ENCODE data around the gene GLIS2.
A peak's percentile ranks its signal among the peaks of the same experiment; 100 is the strongest.
"Not testable (repeated sequence)": the region's sequence is repeated elsewhere in the genome, so short reads cannot be mapped to it uniquely, and the experiment has no call there.

Gene GLIS2

GRCh38 chr16:4334724-4335495 is 19.0 kb downstream of the GLIS2 start:
- no peak for DNase-seq (ENCODE audit: low spot score)

GRCh38 chr16:4336701-4337539 is 21.1 kb downstream of the GLIS2 start:
- DNase-seq (ENCODE audit: low spot score): no peak

- no peak for DNase-seq (ENCODE audit: low spot score)
These were observed 21.7 kb downstream of the GLIS2 start for GRCh38 chr16:4337540-4338088.

GRCh38 chr16:4338125-4338582 is 22.3 kb downstream of the GLIS2 start:
- DNase-seq (ENCODE audit: low spot score): no peak

- DNase-seq (ENCODE audit: low spot score): no peak
These were observed 22.9 kb downstream of the GLIS2 start for GRCh38 chr16:4338712-4339299.

GRCh38 chr16:4339455-4339854 is 23.6 kb downstream of the GLIS2 start:
- DNase-seq (ENCODE audit: low spot score): no peak

GRCh38 chr16:4339909-4340308 is 24.0 kb downstream of the GLIS2 start:
- no peak for DNase-seq (ENCODE audit: low spot score)

- no peak for DNase-seq (ENCODE audit: low spot score)
These were observed 24.6 kb downstream of the GLIS2 start for GRCh38 chr16:4340443-4340842.

- DNase-seq (ENCODE audit: low spot score): no peak
These were observed 25.4 kb downstream of the GLIS2 start for GRCh38 chr16:4341250-4341649.

- DNase-seq (ENCODE audit: low spot score): no peak
These were observed 27.2 kb downstream of the GLIS2 start for GRCh38 chr16:4342866-4343744.

GRCh38 chr16:4344300-4344982 is 28.6 kb downstream of the GLIS2 start:
- DNase-seq (ENCODE audit: low spot score): not testable (repeated sequence)

- peak; percentile 74 for DNase-seq (ENCODE audit: low spot score)
These were observed 29.3 kb downstream of the GLIS2 start for GRCh38 chr16:4344983-4345835.

GRCh38 chr16:4345836-4346781 is 30.2 kb downstream of the GLIS2 start:
- no peak for DNase-seq (ENCODE audit: low spot score)

- no peak for DNase-seq (ENCODE audit: low spot score)
These were observed 31.1 kb downstream of the GLIS2 start for GRCh38 chr16:4347010-4347409.

- no peak for DNase-seq (ENCODE audit: low spot score)
These were observed 32.1 kb downstream of the GLIS2 start for GRCh38 chr16:4347765-4348509.

GRCh38 chr16:4349332-4349731 is 33.5 kb downstream of the GLIS2 start:
- DNase-seq (ENCODE audit: low spot score): no peak

GRCh38 chr16:4350365-4350786 is 34.5 kb downstream of the GLIS2 start:
- no peak for DNase-seq (ENCODE audit: low spot score)

Measured in Ammon's horn (tissue), 1 donor.